H1 (cell line): Measurements from ENCODE around the gene PRR29. TPM values are rescaled to one million over a fixed set of nuclear protein-coding genes. Genes with fewer than 3 reads are reported as not detected.

Source experiments
- CEBPB ChIP-seq: IDR thresholded peaks from 2 replicates; pipeline ENCODE4 v1.6.1; 2012; ENCODE audit warnings: low read depth, low read length
- EGR1 ChIP-seq: IDR thresholded peaks from 2 replicates; pipeline ENCODE4 v1.6.1; 2011; ENCODE audit warnings: low read depth, low read length, borderline replicate concordance
- MAFK ChIP-seq: IDR thresholded peaks from 2 replicates; pipeline ENCODE4 v1.6.1; 2012; ENCODE audit warnings: low read depth, mild to moderate bottlenecking, improper control_type of control experiment, low read length
- TAF1 ChIP-seq: IDR thresholded peaks from 2 replicates; pipeline ENCODE4 v1.6.1; 2011; ENCODE audit warnings: mild to moderate bottlenecking, low read depth, low read length
- polyA plus RNA-seq, 7 experiments: library from polyadenylated mRNA; depleted of rRNA in 3 of 7; stranded (reverse) in 5 of 7; unstranded in 2 of 7; fragments of >200 nt in 5 of 7; fragments of 200-250 nt in 2 of 7; gene quantifications; 1 replicate in 5 of 7; 2 replicates in 1 of 7; 4 replicates in 1 of 7; pipeline versions ENCODE4 v1.2.1 to v1.2.3, GENCODE V29; 2011 to 2013; ENCODE audit warnings: missing spikeins in 2 of 7, mixed read lengths in 2 of 7
- total RNA-seq: library from RNA; stranded (reverse); fragmentation: NEBNext Ultra II Directional; extraction: Animal tissue kit (Norgen Biotek cat#: 25700); gene quantifications from 2 replicates; pipeline ENCODE4 v1.2.1, GENCODE V29; 2021
- TF ChIP-seq, protein P1 (sequence below): fragments of 300-600 bp; sonication (generic); IDR thresholded peaks from 2 replicates; pipeline ENCODE4 v1.7.1; 2012; ENCODE audit warnings: low read length, moderate library complexity, mild to moderate bottlenecking, inconsistent platforms; ENCODE audit not compliant: insufficient replicate concordance
- TF ChIP-seq, protein P2 (sequence below): IDR thresholded peaks from 2 replicates; pipeline ENCODE4 v1.6.1; 2011; ENCODE audit warnings: low read length, improper control_type of control experiment

The PRR29 gene
- total and polyA plus RNA-seq, 2 of the 8 experiments (the other 6 are each of a cell fraction or from before 2014, with no cell fraction given) = 0.67 to 0.83 TPM

DNA sequence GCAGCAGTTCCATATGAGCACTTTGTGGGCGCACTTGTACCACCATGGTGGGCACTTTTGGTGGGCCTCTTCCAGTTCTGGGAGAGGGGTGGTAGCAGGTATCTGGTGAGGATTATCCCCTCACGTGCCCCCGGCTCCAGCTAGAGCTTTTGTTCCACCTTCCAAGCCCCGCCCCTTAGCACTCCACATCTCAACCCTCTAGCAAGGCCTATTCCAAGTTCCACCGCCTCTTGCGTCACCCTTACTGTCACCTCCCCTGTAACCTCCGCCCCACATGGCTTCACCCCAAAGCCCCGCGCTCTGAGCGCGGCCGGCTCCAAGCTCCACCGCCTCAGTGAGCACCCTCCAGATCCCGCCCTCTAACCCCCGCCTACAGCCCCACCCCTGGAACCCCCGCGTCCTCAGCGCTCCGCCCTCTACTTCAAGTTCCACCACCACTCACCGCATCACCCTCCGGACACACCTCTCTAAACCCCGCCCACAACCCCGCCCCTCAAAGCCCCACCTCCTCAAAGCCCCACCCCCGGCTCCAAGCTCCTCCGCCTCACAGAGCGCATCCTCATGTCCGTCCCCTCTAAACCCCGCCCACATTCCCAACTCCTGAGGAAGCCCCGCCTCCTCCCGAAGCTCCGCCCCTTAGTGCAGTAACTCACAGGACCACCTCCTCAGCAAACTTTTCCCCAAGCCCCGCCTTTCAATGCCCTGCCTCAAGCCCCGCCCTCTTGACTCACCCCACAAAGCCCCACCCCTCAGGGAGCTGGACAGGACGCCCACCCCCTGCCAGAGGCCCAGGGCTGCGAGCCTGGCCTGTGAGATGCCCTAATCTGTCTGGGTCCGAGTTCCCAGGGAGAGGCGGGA lies 36.6 kb upstream of the PRR29 start (continued):
- TF ChIP-seq, protein P1, sequence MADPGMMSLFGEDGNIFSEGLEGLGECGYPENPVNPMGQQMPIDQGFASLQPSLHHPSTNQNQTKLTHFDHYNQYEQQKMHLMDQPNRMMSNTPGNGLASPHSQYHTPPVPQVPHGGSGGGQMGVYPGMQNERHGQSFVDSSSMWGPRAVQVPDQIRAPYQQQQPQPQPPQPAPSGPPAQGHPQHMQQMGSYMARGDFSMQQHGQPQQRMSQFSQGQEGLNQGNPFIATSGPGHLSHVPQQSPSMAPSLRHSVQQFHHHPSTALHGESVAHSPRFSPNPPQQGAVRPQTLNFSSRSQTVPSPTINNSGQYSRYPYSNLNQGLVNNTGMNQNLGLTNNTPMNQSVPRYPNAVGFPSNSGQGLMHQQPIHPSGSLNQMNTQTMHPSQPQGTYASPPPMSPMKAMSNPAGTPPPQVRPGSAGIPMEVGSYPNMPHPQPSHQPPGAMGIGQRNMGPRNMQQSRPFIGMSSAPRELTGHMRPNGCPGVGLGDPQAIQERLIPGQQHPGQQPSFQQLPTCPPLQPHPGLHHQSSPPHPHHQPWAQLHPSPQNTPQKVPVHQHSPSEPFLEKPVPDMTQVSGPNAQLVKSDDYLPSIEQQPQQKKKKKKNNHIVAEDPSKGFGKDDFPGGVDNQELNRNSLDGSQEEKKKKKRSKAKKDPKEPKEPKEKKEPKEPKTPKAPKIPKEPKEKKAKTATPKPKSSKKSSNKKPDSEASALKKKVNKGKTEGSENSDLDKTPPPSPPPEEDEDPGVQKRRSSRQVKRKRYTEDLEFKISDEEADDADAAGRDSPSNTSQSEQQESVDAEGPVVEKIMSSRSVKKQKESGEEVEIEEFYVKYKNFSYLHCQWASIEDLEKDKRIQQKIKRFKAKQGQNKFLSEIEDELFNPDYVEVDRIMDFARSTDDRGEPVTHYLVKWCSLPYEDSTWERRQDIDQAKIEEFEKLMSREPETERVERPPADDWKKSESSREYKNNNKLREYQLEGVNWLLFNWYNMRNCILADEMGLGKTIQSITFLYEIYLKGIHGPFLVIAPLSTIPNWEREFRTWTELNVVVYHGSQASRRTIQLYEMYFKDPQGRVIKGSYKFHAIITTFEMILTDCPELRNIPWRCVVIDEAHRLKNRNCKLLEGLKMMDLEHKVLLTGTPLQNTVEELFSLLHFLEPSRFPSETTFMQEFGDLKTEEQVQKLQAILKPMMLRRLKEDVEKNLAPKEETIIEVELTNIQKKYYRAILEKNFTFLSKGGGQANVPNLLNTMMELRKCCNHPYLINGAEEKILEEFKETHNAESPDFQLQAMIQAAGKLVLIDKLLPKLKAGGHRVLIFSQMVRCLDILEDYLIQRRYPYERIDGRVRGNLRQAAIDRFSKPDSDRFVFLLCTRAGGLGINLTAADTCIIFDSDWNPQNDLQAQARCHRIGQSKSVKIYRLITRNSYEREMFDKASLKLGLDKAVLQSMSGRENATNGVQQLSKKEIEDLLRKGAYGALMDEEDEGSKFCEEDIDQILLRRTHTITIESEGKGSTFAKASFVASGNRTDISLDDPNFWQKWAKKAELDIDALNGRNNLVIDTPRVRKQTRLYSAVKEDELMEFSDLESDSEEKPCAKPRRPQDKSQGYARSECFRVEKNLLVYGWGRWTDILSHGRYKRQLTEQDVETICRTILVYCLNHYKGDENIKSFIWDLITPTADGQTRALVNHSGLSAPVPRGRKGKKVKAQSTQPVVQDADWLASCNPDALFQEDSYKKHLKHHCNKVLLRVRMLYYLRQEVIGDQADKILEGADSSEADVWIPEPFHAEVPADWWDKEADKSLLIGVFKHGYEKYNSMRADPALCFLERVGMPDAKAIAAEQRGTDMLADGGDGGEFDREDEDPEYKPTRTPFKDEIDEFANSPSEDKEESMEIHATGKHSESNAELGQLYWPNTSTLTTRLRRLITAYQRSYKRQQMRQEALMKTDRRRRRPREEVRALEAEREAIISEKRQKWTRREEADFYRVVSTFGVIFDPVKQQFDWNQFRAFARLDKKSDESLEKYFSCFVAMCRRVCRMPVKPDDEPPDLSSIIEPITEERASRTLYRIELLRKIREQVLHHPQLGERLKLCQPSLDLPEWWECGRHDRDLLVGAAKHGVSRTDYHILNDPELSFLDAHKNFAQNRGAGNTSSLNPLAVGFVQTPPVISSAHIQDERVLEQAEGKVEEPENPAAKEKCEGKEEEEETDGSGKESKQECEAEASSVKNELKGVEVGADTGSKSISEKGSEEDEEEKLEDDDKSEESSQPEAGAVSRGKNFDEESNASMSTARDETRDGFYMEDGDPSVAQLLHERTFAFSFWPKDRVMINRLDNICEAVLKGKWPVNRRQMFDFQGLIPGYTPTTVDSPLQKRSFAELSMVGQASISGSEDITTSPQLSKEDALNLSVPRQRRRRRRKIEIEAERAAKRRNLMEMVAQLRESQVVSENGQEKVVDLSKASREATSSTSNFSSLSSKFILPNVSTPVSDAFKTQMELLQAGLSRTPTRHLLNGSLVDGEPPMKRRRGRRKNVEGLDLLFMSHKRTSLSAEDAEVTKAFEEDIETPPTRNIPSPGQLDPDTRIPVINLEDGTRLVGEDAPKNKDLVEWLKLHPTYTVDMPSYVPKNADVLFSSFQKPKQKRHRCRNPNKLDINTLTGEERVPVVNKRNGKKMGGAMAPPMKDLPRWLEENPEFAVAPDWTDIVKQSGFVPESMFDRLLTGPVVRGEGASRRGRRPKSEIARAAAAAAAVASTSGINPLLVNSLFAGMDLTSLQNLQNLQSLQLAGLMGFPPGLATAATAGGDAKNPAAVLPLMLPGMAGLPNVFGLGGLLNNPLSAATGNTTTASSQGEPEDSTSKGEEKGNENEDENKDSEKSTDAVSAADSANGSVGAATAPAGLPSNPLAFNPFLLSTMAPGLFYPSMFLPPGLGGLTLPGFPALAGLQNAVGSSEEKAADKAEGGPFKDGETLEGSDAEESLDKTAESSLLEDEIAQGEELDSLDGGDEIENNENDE = no peak
- TF ChIP-seq MAFK (no peak), CEBPB (peak; percentile 93), EGR1 (no peak), TAF1 (peak; percentile 58; the same call in 1 of the 2 replicates)
- TF ChIP-seq, protein P2, sequence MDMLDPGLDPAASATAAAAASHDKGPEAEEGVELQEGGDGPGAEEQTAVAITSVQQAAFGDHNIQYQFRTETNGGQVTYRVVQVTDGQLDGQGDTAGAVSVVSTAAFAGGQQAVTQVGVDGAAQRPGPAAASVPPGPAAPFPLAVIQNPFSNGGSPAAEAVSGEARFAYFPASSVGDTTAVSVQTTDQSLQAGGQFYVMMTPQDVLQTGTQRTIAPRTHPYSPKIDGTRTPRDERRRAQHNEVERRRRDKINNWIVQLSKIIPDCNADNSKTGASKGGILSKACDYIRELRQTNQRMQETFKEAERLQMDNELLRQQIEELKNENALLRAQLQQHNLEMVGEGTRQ = peak; percentile 61; the same call in 1 of the 2 replicates
- TF ChIP-seq, all 59 proteins: peak for 18
